GM23338 (cell line): ENCODE data around the gene SLC25A29. TPM values are rescaled to one million over a fixed set of nuclear protein-coding genes. Genes with fewer than 3 reads are reported as not detected.

Experiments used
- ATAC-seq: fragments of 200-7000 bp; cut with Tn5 transposase; 3 replicates; pipeline ENCODE4 v1.9.1; 2020
- DNase-seq: peaks from one replicate; pipeline ENCODE4 v3.0.0-alpha.2; 2015; ENCODE audit warnings: low spot score
- H2AFZ ChIP-seq: fragments of 200-600 bp; sonication (generic); 2 replicates; pipeline ENCODE4 v1.8.0; 2016; ENCODE audit warnings: antibody characterized with exemption, mild to moderate bottlenecking, moderate library complexity
- H3F3A ChIP-seq: fragments of 200-600 bp; sonication (generic); replicated peaks from 2 replicates; pipeline ENCODE4 v1.8.0; 2017; ENCODE audit warnings: antibody characterized with exemption, mixed run types, low read depth
- H3K27ac ChIP-seq: fragments of 200-600 bp; sonication (generic); 2 replicates; pipeline ENCODE4 v1.6.1; 2016; ENCODE audit warnings: low read depth
- H3K27me3 ChIP-seq: fragments of 200-600 bp; sonication (generic); 2 replicates; pipeline ENCODE4 v1.8.0; 2016; ENCODE audit warnings: mild to moderate bottlenecking, mixed run types, moderate library complexity; ENCODE audit not compliant: insufficient read depth
- H3K36me3 ChIP-seq: fragments of 200-600 bp; sonication (generic); 2 replicates; pipeline ENCODE4 v1.8.0; 2016; ENCODE audit warnings: mild to moderate bottlenecking; ENCODE audit not compliant: insufficient read depth
- H3K4me1 ChIP-seq: fragments of 200-600 bp; sonication (generic); 2 replicates; pipeline ENCODE4 v1.8.0; 2016; ENCODE audit warnings: mild to moderate bottlenecking, moderate library complexity; ENCODE audit not compliant: insufficient read depth
- H3K4me2 ChIP-seq: fragments of 200-600 bp; sonication (generic); 2 replicates; pipeline ENCODE4 v1.7.1; 2017; ENCODE audit warnings: mixed run types
- H3K4me3 ChIP-seq: fragments of 200-600 bp; sonication (generic); 2 replicates; pipeline ENCODE4 v1.6.1; 2016; ENCODE audit warnings: mixed run types
- H3K79me2 ChIP-seq: fragments of 200-600 bp; sonication (generic); replicated peaks from 2 replicates; pipeline ENCODE4 v1.8.0; 2017; ENCODE audit warnings: mild to moderate bottlenecking; ENCODE audit not compliant: insufficient read depth
- H3K9me2 ChIP-seq: fragments of 200-600 bp; sonication (generic); 2 replicates; pipeline ENCODE4 v1.8.0; 2017; ENCODE audit not compliant: insufficient read depth
- H4K20me1 ChIP-seq: fragments of 200-600 bp; sonication (generic); replicated peaks from 2 replicates; pipeline ENCODE4 v1.8.0; 2017; ENCODE audit warnings: mild to moderate bottlenecking; ENCODE audit not compliant: insufficient read depth
- H3K27ac Mint-ChIP-seq: 2 replicates; pipeline ENCODE4 v1.8.0; 2020; ENCODE audit warnings: inconsistent platforms, mild to moderate bottlenecking, moderate library complexity, mixed read lengths
- H3K27me3 Mint-ChIP-seq: 3 replicates; pipeline ENCODE4 v1.8.0; 2022; ENCODE audit warnings: low read depth, mild to moderate bottlenecking, moderate library complexity, mixed read lengths, inconsistent platforms; ENCODE audit not compliant: insufficient read depth, poor library complexity
- H3K36me3 Mint-ChIP-seq: 3 replicates; pipeline ENCODE4 v1.8.0; 2021; ENCODE audit warnings: low read depth, mild to moderate bottlenecking, inconsistent platforms, moderate library complexity, mixed read lengths
- H3K4me1 Mint-ChIP-seq: 3 replicates; pipeline ENCODE4 v1.8.0; 2020; ENCODE audit warnings: mild to moderate bottlenecking, inconsistent platforms, mixed read lengths
- H3K4me3 Mint-ChIP-seq: 3 replicates; pipeline ENCODE4 v1.8.0; 2021; ENCODE audit warnings: moderate library complexity, mild to moderate bottlenecking, inconsistent platforms, mixed read lengths
- H3K9me3 Mint-ChIP-seq: 3 replicates; pipeline ENCODE4 v1.8.0; 2020; ENCODE audit warnings: moderate library complexity, mild to moderate bottlenecking, inconsistent platforms, mixed read lengths
- CREB1 ChIP-seq: fragments of 250-450 bp; sonication (Bioruptor Pico); IDR thresholded peaks from 2 replicates; pipeline ENCODE4 v1.5.0; 2020; ENCODE audit warnings: low read depth, mild to moderate bottlenecking, moderate library complexity
- JUNB ChIP-seq: IDR thresholded peaks from one replicate; pipeline ENCODE4 v1.6.1; 2016; ENCODE audit warnings: antibody characterized with exemption; ENCODE audit not compliant: unreplicated experiment
- REST ChIP-seq: IDR thresholded peaks from one replicate; pipeline ENCODE4 v1.6.1; 2018; ENCODE audit warnings: antibody characterized with exemption; ENCODE audit not compliant: unreplicated experiment
- ZNF114 ChIP-seq: fragments of 250-450 bp; sonication (Bioruptor Pico); IDR thresholded peaks from 2 replicates; pipeline ENCODE4 v1.5.0; 2020; ENCODE audit warnings: mild to moderate bottlenecking, moderate library complexity
- ZNF462 ChIP-seq: fragments of 250-450 bp; sonication (Bioruptor Pico); IDR thresholded peaks from 2 replicates; pipeline ENCODE4 v1.5.0; 2020; ENCODE audit warnings: mild to moderate bottlenecking, moderate library complexity
- polyA plus RNA-seq: library from polyadenylated mRNA; unstranded; fragments of >200 nt; fragmentation: Nextera tagmentation; extraction: Ambion mirVana; gene quantifications from 2 replicates; pipeline ENCODE4 v1.2.1, GENCODE V29; 2016
- total RNA-seq: library from RNA; depleted of rRNA; stranded (reverse); fragments of >200 nt; shearing (Covaris generic); gene quantifications from 2 replicates; pipeline ENCODE4 v1.2.3, GENCODE V29; 2014

Gene SLC25A29
- total and polyA plus RNA-seq, 2 experiments from 2014 or later, result 65.6 to 206 TPM

GRCh38 chr14:100323942-100324307 lies 17.7 kb upstream of the SLC25A29 start:
- H3K4me1 Mint-ChIP-seq, result peaks cover 3% of the 10 kb centered on the region; the same call in 2 of the 3 replicates
- no peaks in the 10 kb centered on the region for H3K79me2 ChIP-seq
- H4K20me1 ChIP-seq, result no peaks in the 10 kb centered on the region
- H3K4me3 Mint-ChIP-seq, result no peak overlapping the region
- H3K4me2 ChIP-seq, result no peak overlapping the region
- H3K9me3 Mint-ChIP-seq, result no peaks in the 10 kb centered on the region
- no peaks in the 10 kb centered on the region for H3F3A ChIP-seq
- H3K4me1 ChIP-seq, result no peaks in the 10 kb centered on the region
- no peak overlapping the region for H3K4me3 ChIP-seq
- no peaks in the 10 kb centered on the region for H3K27me3 ChIP-seq
- no peaks in the 10 kb centered on the region for H3K36me3 ChIP-seq
- no peak overlapping the region for H2AFZ ChIP-seq
- peaks cover 12% of the 10 kb centered on the region for H3K27me3 Mint-ChIP-seq
- DNase-seq, result no peak
- no peak overlapping the region for H3K27ac ChIP-seq
- ATAC-seq, result no peak
- no peak overlapping the region for H3K27ac Mint-ChIP-seq
- H3K36me3 Mint-ChIP-seq, result no peaks in the 10 kb centered on the region; the same call in 2 of the 3 replicates
- no peaks in the 10 kb centered on the region for H3K9me2 ChIP-seq
- no peak for TF ChIP-seq CREB1
- TF ChIP-seq JUNB, result no peak
- TF ChIP-seq REST, result no peak

GRCh38 chr14:100323121-100323941 lies 17.1 kb upstream of the SLC25A29 start, which contains the start of gene SLC25A47:
SLC25A47 (plus strand) TSS chr14:100323339; CDS start chr14:100323415, 76 bp downstream.
- H3K4me3 ChIP-seq, result no peak within 1 kb of the TSS
- H3K9me3 Mint-ChIP-seq, result no peaks in the 10 kb centered on the region
- no peak within 1 kb of the TSS for H3K4me2 ChIP-seq
- H3K36me3 Mint-ChIP-seq, result no peaks in the 10 kb centered on the region; the same call in 2 of the 3 replicates
- no peaks in the 10 kb centered on the region for H3K79me2 ChIP-seq
- H3K27me3 Mint-ChIP-seq, result peaks cover 12% of the 10 kb centered on the region
- no peak within 1 kb of the TSS for H3K4me3 Mint-ChIP-seq
- no peaks in the 10 kb centered on the region for H3K4me1 ChIP-seq
- H2AFZ ChIP-seq, result no peak within 1 kb of the TSS
- DNase-seq, result no peak
- H3F3A ChIP-seq, result no peaks in the 10 kb centered on the region
- no peak within 1 kb of the TSS for H3K27ac Mint-ChIP-seq
- no peak for ATAC-seq
- no peaks in the 10 kb centered on the region for H3K9me2 ChIP-seq
- no peaks in the 10 kb centered on the region for H3K27me3 ChIP-seq
- no peaks in the 10 kb centered on the region for H4K20me1 ChIP-seq
- peaks cover 3% of the 10 kb centered on the region; the same call in 2 of the 3 replicates for H3K4me1 Mint-ChIP-seq
- no peaks in the 10 kb centered on the region for H3K36me3 ChIP-seq
- no peak within 1 kb of the TSS for H3K27ac ChIP-seq
- TF ChIP-seq ZNF114 (CRISPR knock-in tag), result no peak
- TF ChIP-seq REST, result no peak
- no peak for TF ChIP-seq JUNB
- TF ChIP-seq ZNF462 (CRISPR knock-in tag), result no peak
